AG09309 (cell line): ENCODE data around the gene CPNE4.

Source experiments
- DNase-seq: peaks from one replicate; pipeline ENCODE4 v3.0.0-alpha.2; 2010; ENCODE audit warnings: low read depth
- H3K4me3 ChIP-seq: 2 replicates; pipeline ENCODE4 v1.5.1; 2011; ENCODE audit warnings: mild to moderate bottlenecking, low read depth, low read length, moderate library complexity; ENCODE audit not compliant: control insufficient read depth
- CTCF ChIP-seq: IDR thresholded peaks from 2 replicates; pipeline ENCODE4 v1.5.1; 2011; ENCODE audit warnings: mild to moderate bottlenecking, low read depth, low read length, inconsistent platforms; ENCODE audit not compliant: insufficient read depth, control insufficient read depth; ENCODE audit errors: missing control alignments

CPNE4 gene

DNA sequence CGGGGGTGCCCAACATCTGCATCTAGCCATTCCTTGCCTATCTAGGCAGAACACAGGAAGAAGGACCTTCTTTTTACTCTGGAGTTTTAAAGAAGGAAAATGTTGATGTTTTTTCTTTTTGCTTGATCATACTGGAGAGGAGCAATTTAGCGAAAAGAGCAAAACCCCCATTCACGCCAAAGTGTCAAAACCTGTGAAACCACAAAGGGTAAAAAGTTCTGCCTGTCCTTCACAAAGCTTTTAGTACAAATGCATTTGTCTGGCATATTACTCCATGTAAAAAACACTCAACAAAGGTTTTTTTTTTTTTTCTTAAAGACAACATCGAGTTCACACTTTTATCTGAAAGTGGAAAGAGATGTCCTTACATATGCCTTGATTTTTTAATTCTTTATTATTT, 317.9 kb downstream of the CPNE4 start:
- H3K4me3 ChIP-seq, result no peak overlapping the region
- no peak for TF ChIP-seq CTCF
- DNase-seq, result no peak

GRCh38 chr3:131716007-131716406, 318.8 kb downstream of the CPNE4 start:
- TF ChIP-seq CTCF, result no peak
- no peak overlapping the region for H3K4me3 ChIP-seq
- no peak for DNase-seq

- DNase-seq, result no peak
- no peak for TF ChIP-seq CTCF
- no peak overlapping the region for H3K4me3 ChIP-seq
Observed at GRCh38 chr3:131714585-131715220, 320.1 kb downstream of the CPNE4 start.

- no peak overlapping the region for H3K4me3 ChIP-seq
- TF ChIP-seq CTCF, result no peak
- DNase-seq, result no peak
Observed at GRCh38 chr3:131713416-131714123, 321.2 kb downstream of the CPNE4 start.

DNA sequence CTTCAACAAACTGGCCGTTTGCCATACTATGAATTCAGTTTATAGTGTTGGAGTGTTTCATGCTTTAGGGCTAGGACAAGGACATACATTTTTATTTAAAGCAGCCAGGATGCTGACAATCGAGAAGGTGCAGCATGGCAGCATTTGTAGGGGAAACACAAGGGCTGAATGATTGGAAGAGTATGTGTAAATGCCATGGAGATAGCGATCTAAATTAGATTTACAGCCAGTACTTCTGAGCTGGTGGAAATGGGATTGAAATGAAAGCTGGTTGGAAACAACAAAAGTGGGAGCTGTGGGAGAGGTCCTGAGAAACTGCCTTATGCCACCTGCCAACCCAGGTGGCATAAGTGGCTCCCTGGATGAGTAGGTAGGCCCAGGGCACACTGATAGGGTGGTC, 322.2 kb downstream of the CPNE4 start:
- H3K4me3 ChIP-seq, result no peak overlapping the region
- DNase-seq, result no peak
- TF ChIP-seq CTCF, result no peak

DNA sequence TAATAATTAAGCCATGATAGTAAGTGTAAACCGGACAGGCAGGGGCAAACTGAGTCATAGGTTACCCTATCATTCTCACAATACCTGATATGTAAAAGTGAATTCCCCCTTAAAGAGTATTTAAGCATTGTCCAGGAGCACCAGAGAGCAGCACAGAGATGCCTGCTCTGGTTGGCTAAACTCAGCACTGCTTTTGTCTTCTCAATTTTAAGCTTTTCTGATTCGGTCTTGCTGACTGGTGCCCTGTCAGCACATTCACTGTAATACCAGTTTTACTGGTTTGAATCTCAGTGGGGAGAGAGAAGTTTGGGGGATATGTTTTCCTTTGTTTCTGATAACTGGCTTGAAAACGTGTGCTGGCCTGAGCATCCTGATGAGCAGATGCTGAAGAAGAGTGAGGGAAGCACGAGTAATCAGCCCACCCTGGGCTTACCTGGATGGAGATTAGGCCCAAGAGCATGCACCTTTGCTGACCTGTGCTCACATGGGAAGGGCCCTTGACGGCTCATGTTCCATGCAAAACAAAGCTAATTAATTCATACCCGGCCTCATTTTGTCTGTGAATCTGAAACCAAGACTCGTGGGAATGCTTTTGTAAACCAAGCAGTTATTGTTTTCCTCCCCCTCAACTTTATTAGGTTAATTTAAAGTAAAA, 323.6 kb downstream of the CPNE4 start:
- TF ChIP-seq CTCF, result no peak
- H3K4me3 ChIP-seq, result no peak overlapping the region
- no peak for DNase-seq

DNA sequence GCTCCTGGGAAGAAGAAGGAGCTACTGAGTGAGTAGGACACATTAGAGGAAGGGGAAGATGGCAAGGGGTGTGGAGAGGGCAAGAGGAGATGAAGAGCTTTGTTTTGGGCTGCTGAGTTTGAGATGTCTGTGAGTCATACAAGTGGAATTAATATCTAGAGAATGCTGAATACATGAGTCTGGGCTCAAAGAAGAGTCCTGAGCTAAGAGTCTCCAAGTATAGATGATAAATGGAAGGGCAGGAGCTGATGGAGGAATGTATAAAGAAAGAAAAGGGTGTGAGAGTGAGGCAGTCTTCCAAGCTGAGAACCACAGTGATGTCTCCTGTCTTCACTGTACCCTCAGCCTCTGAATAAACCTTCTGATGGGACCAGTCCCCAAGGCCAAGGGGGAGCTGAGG, 326.6 kb downstream of the CPNE4 start:
- H3K4me3 ChIP-seq, result no peak overlapping the region
- TF ChIP-seq CTCF, result no peak
- no peak for DNase-seq
